Loucy (cell line): ENCODE results near the gene PCDHA7.

ENCODE experiments used
- CTCF ChIP-seq: fragments of 200-600 bp; sonication (generic); conservative IDR thresholded peaks from 2 replicates; pipeline ENCODE4 v1.5.1; 2014; ENCODE audit warnings: mild to moderate bottlenecking, antibody characterized with exemption, low read length
- EZH2phosphoT487 ChIP-seq: fragments of 200-600 bp; IDR thresholded peaks from 2 replicates; pipeline ENCODE4 v1.6.1; 2018; ENCODE audit warnings: antibody characterized with exemption, mild to moderate bottlenecking, moderate library complexity, borderline replicate concordance

DNA sequence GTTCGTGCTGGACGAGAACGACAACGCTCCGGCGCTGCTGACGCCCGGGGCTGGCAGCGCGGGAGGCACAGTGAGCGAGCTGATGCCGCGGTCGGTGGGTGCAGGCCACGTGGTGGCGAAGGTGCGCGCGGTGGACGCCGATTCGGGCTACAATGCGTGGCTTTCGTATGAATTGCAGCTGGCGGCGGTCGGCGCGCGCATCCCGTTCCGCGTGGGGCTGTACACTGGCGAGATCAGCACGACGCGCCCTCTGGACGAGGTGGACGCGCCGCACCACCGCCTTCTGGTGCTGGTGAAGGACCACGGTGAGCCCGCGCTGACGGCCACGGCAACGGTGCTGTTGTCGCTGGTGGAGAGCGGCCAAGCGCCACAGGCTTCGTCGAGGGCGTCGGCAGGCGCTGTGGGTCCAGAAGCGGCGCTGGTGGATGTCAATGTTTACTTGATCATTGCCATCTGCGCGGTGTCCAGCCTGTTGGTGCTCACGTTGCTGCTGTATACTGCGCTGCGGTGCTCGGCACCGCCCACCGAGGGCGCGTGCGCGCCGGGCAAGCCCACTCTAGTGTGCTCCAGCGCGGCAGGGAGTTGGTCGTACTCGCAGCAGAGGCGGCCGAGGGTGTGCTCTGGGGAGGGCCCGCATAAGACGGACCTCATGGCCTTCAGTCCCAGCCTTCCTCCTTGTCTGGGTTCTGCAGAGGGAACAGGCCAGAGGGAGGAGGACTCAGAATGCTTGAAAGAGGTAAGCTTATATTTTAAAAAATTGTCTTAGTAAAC is 50.0 kb downstream of the PCDHA7 start:
- TF ChIP-seq CTCF: no peak
- TF ChIP-seq EZH2phosphoT487: no peak
